Small intestine (tissue), 7 donors: Measurements from ENCODE around the gene GRIK1. TPM values are rescaled to one million over a fixed set of nuclear protein-coding genes. Genes with fewer than 3 reads are reported as not detected.

ENCODE experiments used
- DNase-seq, 2 donors: peaks; one replicate each; pipeline versions ENCODE4 v3.0.0 to v3.0.0-alpha.2; 2013
- FAIRE-seq: peaks from 2 replicates; lab custom pipeline; 2012; peaks lifted over from hg19 to GRCh38; lab: Jason Lieb, UNC
- H3K27ac ChIP-seq, 3 donors: one replicate each; pipeline ENCODE4 v1.5.1; 2013; ENCODE audit warnings: low read length in 2 of 3, mild to moderate bottlenecking in 2 of 3, control low read depth in 1 of 3, inconsistent platforms in 1 of 3, low read depth in 1 of 3, moderate library complexity in 1 of 3
- H3K27me3 ChIP-seq, 3 donors: one replicate each; pipeline ENCODE4 v1.6.1; 2013; ENCODE audit warnings: low read length in 3 of 3, inconsistent platforms in 1 of 3; ENCODE audit not compliant: control insufficient read depth in 3 of 3, insufficient read depth in 3 of 3
- H3K36me3 ChIP-seq, 3 donors: one replicate each; pipeline ENCODE4 v1.6.1; 2013; ENCODE audit warnings: low read length in 3 of 3, inconsistent platforms in 1 of 3, low read depth in 1 of 3, mild to moderate bottlenecking in 1 of 3, moderate library complexity in 1 of 3; ENCODE audit not compliant: control insufficient read depth in 3 of 3, insufficient read depth in 2 of 3
- H3K4me1 ChIP-seq, 3 donors: one replicate each; pipeline ENCODE4 v1.6.1; 2013; ENCODE audit warnings: low read length in 2 of 3, inconsistent platforms in 1 of 3, low read depth in 1 of 3, mild to moderate bottlenecking in 1 of 3, moderate library complexity in 1 of 3; ENCODE audit not compliant: control insufficient read depth in 3 of 3, insufficient read depth in 2 of 3
- H3K4me3 ChIP-seq, 3 donors: one replicate each; pipeline ENCODE4 v1.5.1; 2013; ENCODE audit warnings: low read length in 3 of 3, control low read depth in 1 of 3, inconsistent platforms in 1 of 3, low read depth in 1 of 3, mild to moderate bottlenecking in 1 of 3, moderate library complexity in 1 of 3
- H3K9me3 ChIP-seq, 2 donors: one replicate each; pipeline ENCODE4 v1.6.1; 2013; ENCODE audit warnings: low read depth in 1 of 2, low read length in 1 of 2; ENCODE audit not compliant: control insufficient read depth in 2 of 2, insufficient read depth in 1 of 2
- WGBS, 3 donors: extraction: QIAGEN DNeasy Blood & Tissue Kit; methylation state at CpG; one replicate each; pipeline ENCODE4 v1.1.7; 2013; 5-methylcytosine and 5-hydroxymethylcytosine counted together
- polyA plus RNA-seq, 4 donors: library from polyadenylated mRNA; stranded (reverse) in 3 of 4; unstranded in 1 of 4; fragments of 200-250 nt in 3 of 4; fragments of 120-200 nt in 1 of 4; gene quantifications; one replicate each; pipeline versions ENCODE4 v1.2.1 to v1.2.3, GENCODE V29; 2013
- donor health status: healthy with polysubstance abuse.
- donor health status: control.
- donor health status: control.
- donor health status: Bipolar disorder and iron deficiency.
- donor health status: healthy.

GRIK1 gene
- polyA plus RNA-seq, 4 donors = 0.24 to 0.37 TPM; not detected in 2

DNA sequence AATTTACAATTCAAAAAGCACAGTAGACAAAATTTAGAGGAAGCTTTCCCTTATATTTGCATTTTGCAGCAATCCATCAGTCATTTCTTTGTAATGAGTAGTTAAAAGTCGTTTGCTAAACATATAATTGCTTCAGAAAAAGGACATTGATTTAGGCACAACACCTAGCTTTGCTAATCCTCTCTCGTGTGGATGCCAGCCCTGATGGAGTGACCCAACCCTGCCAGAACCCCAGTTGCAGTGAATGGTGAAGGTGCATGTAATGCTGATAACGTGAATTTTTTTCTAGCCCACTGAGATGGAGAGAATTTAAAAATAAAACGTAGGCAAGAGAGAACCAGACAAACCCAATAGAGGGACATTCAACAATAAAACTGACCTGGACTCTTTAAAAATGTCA, 263.4 kb downstream of the GRIK1 start:
- Histone ChIP-seq H3K9me3 (no peaks in the 10 kb centered on the region), H3K4me3 (no peak overlapping the region), H3K27me3 (no peaks in the 10 kb centered on the region), H3K27ac (no peak overlapping the region), H3K36me3 (no peaks in the 10 kb centered on the region), H3K4me1 (no peaks in the 10 kb centered on the region)
- FAIRE-seq = no peak
- 35 to 49% (median 36%) methylated on average over 4 of the region's 4 CpGs for WGBS, 3 donors
- no peak for DNase-seq

DNA sequence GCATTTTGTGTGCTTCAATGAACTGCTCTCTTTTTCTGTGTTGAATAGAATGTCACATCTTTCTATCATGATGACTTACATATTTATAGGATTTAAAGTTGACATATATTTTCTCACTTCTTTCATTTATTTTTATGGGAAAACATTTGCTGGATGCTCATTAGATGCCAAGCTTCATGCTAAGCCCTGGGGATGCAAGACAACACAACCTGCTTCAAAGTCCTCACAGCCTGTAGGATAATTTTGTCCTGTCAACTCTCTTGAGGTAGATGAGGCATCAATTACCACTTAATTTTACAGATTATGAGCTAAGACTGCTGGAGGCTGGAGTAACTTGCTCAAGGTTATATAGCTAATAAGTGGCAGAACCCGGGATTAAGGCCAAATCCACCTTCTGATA, 264.3 kb downstream of the GRIK1 start:
- WGBS, 3 donors = 46 to 73% (median 53%) methylated on average over 1 of the region's 1 CpG
- FAIRE-seq (no peak), DNase-seq (no peak)
- no peaks in the 10 kb centered on the region for H3K4me1 ChIP-seq
- no peaks in the 10 kb centered on the region for H3K27me3 ChIP-seq
- no peak overlapping the region for H3K27ac ChIP-seq
- no peaks in the 10 kb centered on the region for H3K36me3 ChIP-seq
- H3K4me3 ChIP-seq = no peak overlapping the region
- H3K9me3 ChIP-seq = no peaks in the 10 kb centered on the region

DNA sequence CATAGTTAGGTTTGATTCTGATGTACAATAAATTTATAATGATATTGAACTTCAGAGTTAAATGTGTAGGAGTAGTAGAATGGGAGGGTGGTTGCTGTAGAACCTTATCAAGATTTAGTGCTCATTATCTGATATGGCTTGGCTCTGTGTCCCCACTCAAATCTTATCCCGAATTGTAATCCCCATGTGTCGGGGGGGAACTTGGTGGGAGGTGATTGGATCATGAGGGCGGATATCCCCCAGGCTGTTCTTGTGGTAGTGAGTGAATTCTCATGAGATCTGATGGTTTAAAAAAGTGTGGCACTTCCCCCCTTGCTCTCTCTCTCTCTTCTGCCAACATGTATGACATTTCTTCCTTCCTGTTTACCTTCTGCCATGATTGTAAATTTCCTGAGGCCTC, 265.5 kb downstream of the GRIK1 start:
- FAIRE-seq (no peak), DNase-seq (no peak)
- 49 to 83% (median 62%) methylated on average over 3 of the region's 3 CpGs for WGBS, 3 donors
- Histone ChIP-seq H3K9me3 (no peaks in the 10 kb centered on the region), H3K36me3 (no peaks in the 10 kb centered on the region), H3K27me3 (no peaks in the 10 kb centered on the region), H3K4me1 (no peaks in the 10 kb centered on the region), H3K4me3 (no peak overlapping the region), H3K27ac (no peak overlapping the region)

DNA sequence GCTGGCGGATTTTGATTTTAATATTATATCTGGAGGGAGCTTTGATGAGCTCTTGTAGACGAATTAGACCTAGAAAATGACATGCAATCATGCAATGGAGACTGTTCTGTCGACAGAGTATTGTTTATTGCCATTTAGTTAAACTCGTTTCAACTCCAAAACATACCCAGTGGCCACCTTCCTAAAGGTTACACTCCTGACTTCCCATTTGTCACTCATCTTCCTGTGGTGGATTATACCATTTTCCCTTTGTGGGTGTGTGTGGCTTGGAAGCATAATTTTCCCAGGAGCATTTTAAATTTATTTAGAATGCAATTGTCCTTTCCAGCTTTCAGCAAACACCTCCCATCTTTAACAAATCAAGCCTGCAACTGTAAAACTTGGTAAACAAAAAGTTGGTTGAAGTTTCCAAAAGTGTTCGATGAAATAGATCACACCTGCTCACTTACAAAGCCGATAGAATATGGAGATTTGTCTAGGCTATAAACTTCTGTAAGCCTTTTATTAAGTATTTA, 266.6 kb downstream of the GRIK1 start:
- no peaks in the 10 kb centered on the region for H3K4me1 ChIP-seq
- no peaks in the 10 kb centered on the region for H3K36me3 ChIP-seq
- no peak for DNase-seq
- no peaks in the 10 kb centered on the region for H3K27me3 ChIP-seq
- no peak overlapping the region for H3K27ac ChIP-seq
- WGBS, 3 donors = 61 to 68% (median 64%) methylated on average over 6 of the region's 6 CpGs
- FAIRE-seq = no peak
- H3K4me3 ChIP-seq = no peak overlapping the region
- H3K9me3 ChIP-seq = no peaks in the 10 kb centered on the region

DNA sequence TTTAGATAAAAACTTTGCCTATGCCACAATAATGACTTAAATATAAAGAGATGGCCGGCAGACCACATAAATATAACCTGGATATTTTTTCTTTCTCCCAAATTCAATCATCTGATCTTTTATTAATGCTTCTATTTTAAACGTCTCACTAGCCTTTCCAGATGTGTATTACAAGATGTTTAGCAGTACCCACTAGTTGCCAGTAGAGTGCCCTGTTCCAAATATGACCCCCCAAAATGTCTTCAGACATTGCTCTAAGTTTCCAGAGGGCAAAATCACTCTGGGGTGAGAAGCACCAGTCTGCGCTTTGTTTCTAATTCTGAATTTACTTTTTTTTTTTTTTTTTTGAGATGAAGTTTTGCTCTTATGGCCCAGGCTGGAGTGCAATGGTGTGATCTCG, 268.1 kb downstream of the GRIK1 start:
- Histone ChIP-seq H3K4me3 (no peak overlapping the region), H3K9me3 (no peaks in the 10 kb centered on the region), H3K27me3 (no peaks in the 10 kb centered on the region), H3K27ac (no peak overlapping the region), H3K4me1 (no peaks in the 10 kb centered on the region), H3K36me3 (no peaks in the 10 kb centered on the region)
- WGBS, 3 donors = 65 to 75% (median 72%) methylated on average over 4 of the region's 4 CpGs
- no peak for DNase-seq
- no peak for FAIRE-seq

DNA sequence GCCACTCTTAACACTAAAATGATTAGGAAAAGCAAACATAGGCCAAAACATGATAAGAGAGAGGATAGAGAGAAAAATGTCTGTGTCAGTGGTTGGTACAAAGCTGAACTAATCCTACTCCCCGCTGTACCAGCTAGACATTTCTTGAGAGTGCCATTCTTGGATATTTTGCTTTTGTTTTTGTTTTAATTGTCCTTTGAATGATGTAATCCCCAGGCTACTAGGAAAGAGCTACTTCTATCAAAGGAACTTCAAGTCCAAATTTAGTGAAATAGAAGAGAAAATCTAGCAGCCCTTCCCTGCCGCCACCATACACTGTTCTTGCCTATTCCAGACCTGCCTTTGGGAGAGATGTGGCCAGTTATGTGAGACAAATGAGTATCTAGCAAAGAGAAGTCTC, 269.6 kb downstream of the GRIK1 start:
- Histone ChIP-seq H3K36me3 (no peaks in the 10 kb centered on the region), H3K4me1 (no peaks in the 10 kb centered on the region), H3K4me3 (no peak overlapping the region), H3K27me3 (no peaks in the 10 kb centered on the region), H3K27ac (no peak overlapping the region), H3K9me3 (no peaks in the 10 kb centered on the region)
- DNase-seq (no peak), FAIRE-seq (no peak)
- WGBS, 3 donors = 52 to 85% (median 62%) methylated on average over 2 of the region's 2 CpGs

DNA sequence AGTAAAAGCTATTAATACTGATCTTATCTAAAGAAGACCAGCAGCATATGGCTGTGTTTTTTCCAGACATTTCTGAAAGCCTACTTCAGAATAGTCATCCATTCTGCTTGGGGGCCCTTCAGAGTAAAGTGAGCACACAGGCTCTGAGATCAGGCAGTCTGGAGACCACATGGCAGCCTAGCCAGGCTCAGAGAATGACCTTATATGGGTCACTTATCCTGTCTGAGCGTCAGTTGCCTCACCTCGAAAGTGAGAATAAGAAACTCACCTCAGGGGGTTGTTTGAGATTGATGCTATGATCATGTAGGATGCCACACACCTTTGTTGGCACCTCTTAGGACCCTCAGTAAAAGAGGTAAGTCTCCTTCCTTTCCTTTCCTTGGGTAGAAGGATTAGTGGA, 270.4 kb downstream of the GRIK1 start:
- no peak overlapping the region for H3K4me3 ChIP-seq
- WGBS, 3 donors = 48 to 75% (median 66%) methylated on average over 2 of the region's 2 CpGs
- H3K36me3 ChIP-seq = no peaks in the 10 kb centered on the region

DNA sequence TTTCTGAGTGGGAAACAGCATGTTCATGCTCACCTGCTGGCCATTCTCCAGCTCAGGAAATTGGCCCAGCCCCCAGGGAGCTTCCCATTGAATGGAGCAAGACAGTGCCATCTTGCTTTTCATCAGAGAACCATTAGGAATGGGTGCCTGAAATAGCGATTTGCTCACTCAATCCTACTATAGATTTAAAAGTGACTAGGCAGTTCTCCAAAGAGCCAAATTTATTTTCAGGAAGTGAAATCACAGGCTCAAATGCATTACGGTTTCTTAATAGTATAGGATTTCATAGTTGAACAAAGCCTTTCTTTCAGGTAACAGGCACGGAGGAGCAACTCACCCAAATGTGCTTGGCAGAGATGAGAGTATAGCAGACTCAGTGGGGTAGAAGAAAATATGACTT, 272.1 kb downstream of the GRIK1 start:
- Histone ChIP-seq H3K27ac (no peak overlapping the region), H3K27me3 (no peaks in the 10 kb centered on the region), H3K4me1 (no peaks in the 10 kb centered on the region), H3K9me3 (no peaks in the 10 kb centered on the region), H3K4me3 (no peak overlapping the region), H3K36me3 (no peaks in the 10 kb centered on the region)
- 73 to 82% (median 82%) methylated on average over 3 of the region's 3 CpGs for WGBS, 3 donors
- DNase-seq (no peak), FAIRE-seq (no peak)

More for the DNA sequence above, 270.4 kb downstream of the GRIK1 start:
- FAIRE-seq (no peak), DNase-seq (no peak)
- Histone ChIP-seq H3K4me1 (no peaks in the 10 kb centered on the region), H3K27me3 (no peaks in the 10 kb centered on the region), H3K27ac (no peak overlapping the region), H3K9me3 (no peaks in the 10 kb centered on the region)

DNA sequence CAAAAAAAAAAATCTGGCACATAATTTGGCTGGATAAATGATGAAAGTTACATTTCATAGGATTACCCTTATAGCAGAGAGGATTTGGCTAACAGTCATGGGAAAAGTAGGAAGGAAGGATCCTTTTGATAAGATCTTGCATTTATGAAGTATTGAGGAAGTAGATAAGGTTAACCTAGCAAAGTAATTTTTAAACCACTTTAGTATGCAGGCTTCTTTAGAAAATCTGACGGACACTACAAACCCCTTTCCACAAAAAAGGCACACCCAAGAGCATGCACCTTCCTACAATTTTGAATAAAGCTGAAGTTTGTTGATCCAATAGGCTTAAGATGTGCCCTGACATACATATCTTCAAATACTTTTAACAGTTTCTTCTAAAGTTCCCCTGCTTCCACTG, 275.2 kb downstream of the GRIK1 start:
- H3K27me3 ChIP-seq = no peaks in the 10 kb centered on the region
- DNase-seq (no peak), FAIRE-seq (no peak)
- H3K4me1 ChIP-seq = no peaks in the 10 kb centered on the region
- no peaks in the 10 kb centered on the region for H3K36me3 ChIP-seq
- no peaks in the 10 kb centered on the region for H3K9me3 ChIP-seq
- no peak overlapping the region for H3K27ac ChIP-seq
- 45 to 71% (median 54%) methylated on average over 1 of the region's 1 CpG for WGBS, 3 donors
- H3K4me3 ChIP-seq = no peak overlapping the region
